COLO829 (cell line): ENCODE results near the gene TNIK.

Experiments
- DNase-seq: peaks from one replicate; pipeline ENCODE4 v3.0.0; 2012; ENCODE audit warnings: low spot score

The TNIK gene

GRCh38 chr3:171459942-171460724, at the start of gene TNIK:
TNIK (minus strand) TSS chr3:171460405; CDS start chr3:171460063, 342 bp downstream.
- DNase-seq: peak; percentile 96

GRCh38 chr3:171508676-171509075, 48.5 kb upstream of the TNIK start:
- DNase-seq: no peak

GRCh38 chr3:171508206-171508605, 48.0 kb upstream of the TNIK start:
- no peak for DNase-seq

GRCh38 chr3:171506743-171507319, 46.6 kb upstream of the TNIK start:
- DNase-seq: no peak

- no peak for DNase-seq
These were observed 45.7 kb upstream of the TNIK start for GRCh38 chr3:171505822-171506333.

GRCh38 chr3:171504376-171504775, 44.2 kb upstream of the TNIK start:
- DNase-seq: no peak

GRCh38 chr3:171503817-171504216, 43.6 kb upstream of the TNIK start:
- DNase-seq: no peak

GRCh38 chr3:171498921-171499320, 38.7 kb upstream of the TNIK start:
- DNase-seq: no peak

GRCh38 chr3:171497468-171497867, 37.3 kb upstream of the TNIK start:
- no peak for DNase-seq

GRCh38 chr3:171495413-171495812, 35.2 kb upstream of the TNIK start:
- DNase-seq: no peak

- DNase-seq: no peak
These were observed 34.4 kb upstream of the TNIK start for GRCh38 chr3:171494457-171495109.

- no peak for DNase-seq
These were observed 31.2 kb upstream of the TNIK start for GRCh38 chr3:171491361-171491760.

GRCh38 chr3:171490901-171491300, 30.7 kb upstream of the TNIK start:
- DNase-seq: no peak

- DNase-seq: no peak
These were observed 29.1 kb upstream of the TNIK start for GRCh38 chr3:171489348-171489747.

GRCh38 chr3:171488479-171488878, 28.3 kb upstream of the TNIK start:
- DNase-seq: no peak

GRCh38 chr3:171487382-171487781, 27.2 kb upstream of the TNIK start:
- DNase-seq: no peak

GRCh38 chr3:171485338-171485737, 25.1 kb upstream of the TNIK start:
- DNase-seq: no peak

GRCh38 chr3:171481011-171481410, 20.8 kb upstream of the TNIK start:
- no peak for DNase-seq

- no peak for DNase-seq
These were observed 20.3 kb upstream of the TNIK start for GRCh38 chr3:171480526-171480925.

GRCh38 chr3:171476532-171477102, 16.4 kb upstream of the TNIK start:
- DNase-seq: no peak

- no peak for DNase-seq
These were observed 12.3 kb upstream of the TNIK start for GRCh38 chr3:171472552-171472951.

- no peak for DNase-seq
These were observed 10.6 kb upstream of the TNIK start for GRCh38 chr3:171470714-171471227.
